Daoy (cell line): ENCODE data around the gene HTR1D. TPM values are rescaled to one million over a fixed set of nuclear protein-coding genes. Genes with fewer than 3 reads are reported as not detected.
A peak's percentile ranks its signal among the peaks of the same experiment; 100 is the strongest.
"Not testable (repeated sequence)": the region's sequence is repeated elsewhere in the genome, so short reads cannot be mapped to it uniquely, and the experiment has no call there.

Source experiments
- DNase-seq: peaks from one replicate; pipeline ENCODE4 v3.0.0-alpha.2; 2015; ENCODE audit warnings: low read depth
- total RNA-seq: library from RNA; depleted of rRNA; stranded (reverse); fragments of >200 nt; shearing (Covaris generic); gene quantifications from 2 replicates; pipeline ENCODE4 v1.2.3, GENCODE V29; 2014; rRNA removed

HTR1D gene, protein sequence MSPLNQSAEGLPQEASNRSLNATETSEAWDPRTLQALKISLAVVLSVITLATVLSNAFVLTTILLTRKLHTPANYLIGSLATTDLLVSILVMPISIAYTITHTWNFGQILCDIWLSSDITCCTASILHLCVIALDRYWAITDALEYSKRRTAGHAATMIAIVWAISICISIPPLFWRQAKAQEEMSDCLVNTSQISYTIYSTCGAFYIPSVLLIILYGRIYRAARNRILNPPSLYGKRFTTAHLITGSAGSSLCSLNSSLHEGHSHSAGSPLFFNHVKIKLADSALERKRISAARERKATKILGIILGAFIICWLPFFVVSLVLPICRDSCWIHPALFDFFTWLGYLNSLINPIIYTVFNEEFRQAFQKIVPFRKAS
- 3.1 and 5.0 TPM in 2 replicates for total RNA-seq

DNA sequence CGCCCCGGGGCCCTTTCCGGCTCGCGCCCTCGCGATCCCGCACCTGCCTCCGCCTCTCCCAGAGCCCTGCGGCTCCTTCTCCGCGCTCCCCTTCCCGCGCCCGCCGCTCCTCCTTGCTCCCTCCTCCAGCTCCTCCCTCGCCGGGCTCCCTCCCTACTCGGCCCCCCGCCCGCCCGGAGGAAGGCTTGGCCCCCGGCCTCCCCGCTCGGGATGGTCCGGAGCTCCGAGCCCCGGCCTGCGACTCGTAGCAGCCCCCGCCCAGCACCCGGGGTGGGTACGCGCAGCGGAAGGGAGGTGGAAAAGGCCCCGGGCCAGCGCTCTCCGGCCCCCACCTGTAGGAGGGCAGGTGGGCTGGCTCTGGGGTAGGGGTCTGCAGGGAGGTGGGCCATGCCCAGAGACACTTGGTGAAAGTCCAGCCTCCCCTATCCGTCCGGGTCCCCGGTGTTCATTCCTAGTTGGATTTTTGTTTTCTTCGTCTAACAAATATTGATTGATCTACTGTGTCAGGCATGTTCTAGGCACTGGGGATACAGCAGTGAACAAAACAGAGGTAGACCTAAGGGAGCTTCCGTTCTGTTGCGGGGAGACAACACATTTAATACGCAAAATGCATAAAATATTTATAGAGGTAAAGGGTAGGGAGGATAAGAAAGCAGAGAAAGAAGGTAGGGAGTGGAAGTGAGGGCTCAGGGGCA, at the start of gene HTR1D:
Gene HTR1D, minus strand, starts transcription at position 82 of the 695 bp plus-strand sequence. CDS start 23,283 bp downstream, outside the sequence.
- DNase-seq = peak; percentile 55

DNA sequence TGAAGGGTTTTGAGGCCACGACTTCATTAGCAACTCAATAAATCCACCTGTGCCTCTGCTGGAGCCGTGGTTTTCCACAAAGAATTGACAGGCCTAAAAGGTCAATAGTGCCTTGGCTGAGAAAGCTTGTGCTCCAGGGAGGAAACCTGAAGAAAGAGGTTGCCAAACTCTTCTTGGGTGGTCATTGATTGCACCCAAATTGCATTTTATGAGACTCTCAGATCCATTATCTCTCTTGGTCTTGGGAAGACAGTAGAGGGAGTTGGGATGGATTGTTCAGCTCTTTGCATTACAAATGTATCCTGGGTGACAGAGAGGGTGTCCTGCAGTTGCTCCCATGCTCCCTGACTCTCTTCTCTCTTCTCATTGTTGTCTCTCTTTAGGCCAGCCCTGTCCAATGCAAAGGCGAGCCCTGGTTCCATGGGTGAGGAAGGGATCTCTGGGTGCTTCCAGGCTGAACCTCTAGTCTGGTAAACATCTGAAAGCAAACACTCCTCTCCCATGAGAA, 46.1 kb upstream of the HTR1D start:
- DNase-seq = no peak

DNA sequence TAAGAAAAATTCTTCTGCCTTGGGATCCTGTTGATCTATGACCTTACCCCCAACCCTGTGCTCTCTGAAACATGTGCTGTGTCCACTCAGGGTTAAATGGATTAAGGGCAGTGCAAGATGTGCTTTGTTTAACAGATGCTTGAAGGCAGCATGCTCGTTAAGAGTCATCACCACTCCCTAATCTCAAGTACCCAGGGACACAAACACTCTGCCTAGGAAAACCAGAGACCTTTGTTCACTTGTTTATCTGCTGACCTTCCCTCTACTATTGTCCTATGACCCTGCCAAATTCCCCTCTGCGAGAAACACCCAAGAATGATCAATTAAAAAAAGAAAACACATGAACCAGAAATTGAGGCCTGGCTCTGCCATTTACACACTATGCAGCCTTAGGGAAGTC, 40.8 kb upstream of the HTR1D start:
- DNase-seq = not testable (repeated sequence)

DNA sequence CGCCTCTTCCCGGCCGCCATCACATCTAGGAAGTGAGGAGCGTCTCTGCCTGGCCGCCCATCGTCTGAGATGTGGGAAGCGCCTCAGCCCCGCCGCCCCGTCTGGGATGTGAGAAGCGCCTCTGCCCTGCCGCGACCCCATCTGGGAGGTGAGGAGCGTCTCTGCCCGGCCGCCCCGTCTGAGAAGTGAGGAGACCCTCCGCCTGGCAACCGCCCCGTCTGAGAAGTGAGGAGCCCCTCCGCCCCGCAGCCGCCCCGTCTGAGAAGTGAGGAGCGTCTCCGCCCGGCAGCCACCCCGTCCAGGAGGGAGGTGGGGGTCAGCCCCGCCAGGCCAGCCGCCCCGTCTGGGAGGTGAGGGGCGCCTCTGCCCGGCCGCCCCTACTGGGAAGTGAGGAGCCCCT, 40.1 kb upstream of the HTR1D start:
- DNase-seq = not testable (repeated sequence)

DNA sequence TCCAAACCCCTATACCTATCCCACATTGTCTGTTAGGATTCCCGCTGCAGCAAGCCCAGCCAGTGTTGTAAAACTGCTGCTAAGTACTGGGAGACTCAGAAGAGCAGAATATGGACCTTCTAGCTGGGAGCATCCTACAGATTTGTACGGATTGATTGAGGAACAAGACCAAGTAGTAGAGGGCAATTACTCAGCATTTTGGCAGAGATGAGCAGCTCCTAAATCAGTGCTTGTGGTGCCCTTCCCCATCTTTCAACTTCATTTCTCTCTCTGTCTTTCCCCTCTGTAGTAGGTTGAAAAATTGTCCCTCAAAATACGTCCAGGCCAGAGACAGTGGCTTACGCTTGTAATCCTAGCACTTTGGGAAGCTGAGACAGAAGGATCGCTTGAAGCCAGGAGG, 37.3 kb upstream of the HTR1D start:
- no peak for DNase-seq

DNA sequence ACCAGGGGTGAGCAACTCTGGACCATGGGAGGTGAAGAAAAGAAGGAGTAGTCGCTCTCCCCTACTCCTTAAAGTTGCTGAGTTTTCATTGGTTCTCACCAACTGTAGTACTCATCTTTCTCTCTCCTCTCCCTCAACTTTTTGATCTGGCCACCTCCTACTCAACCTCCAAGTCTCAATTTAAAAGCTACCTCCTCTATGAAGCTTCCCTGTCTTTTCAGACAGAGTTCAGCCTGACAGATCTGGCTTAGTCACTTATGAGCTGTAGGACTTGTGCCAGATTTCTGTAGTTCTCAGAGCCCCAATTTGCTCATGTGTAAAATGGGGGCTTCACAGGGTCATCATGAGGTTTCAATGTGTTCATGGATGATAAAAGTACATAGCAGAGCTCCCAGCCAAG, 34.5 kb upstream of the HTR1D start:
- DNase-seq = no peak

DNA sequence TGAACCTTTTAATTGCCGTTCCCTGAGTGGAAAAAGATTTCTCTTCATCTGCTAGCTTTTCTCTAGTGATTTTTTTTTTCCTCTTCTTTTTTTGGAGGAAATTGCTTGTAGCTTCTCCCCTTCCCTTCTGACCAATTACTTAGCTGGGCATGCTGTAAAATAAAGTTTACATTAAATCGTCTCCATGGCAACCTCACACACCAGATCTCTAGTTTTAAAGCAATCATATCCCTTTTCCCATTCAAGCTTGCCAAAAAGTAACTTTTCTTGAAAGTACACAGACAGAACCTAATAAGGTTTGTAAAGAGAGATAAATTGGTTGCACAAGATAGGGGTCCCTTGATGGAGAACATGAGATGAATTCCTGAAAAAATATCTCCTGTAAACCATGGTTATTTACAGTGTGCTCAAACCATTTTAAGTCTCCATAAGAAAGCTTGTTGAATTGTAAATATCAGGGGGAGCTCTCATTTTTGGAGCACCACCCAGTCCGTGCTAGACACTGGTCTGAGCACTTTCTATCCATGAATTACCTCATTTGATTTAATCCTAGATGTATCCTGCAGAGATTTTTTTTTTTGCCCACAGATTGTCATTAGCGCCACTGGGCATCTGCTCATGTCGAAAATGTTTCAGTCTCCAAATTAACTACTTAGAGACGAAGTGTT, 32.6 kb upstream of the HTR1D start:
- DNase-seq = no peak

DNA sequence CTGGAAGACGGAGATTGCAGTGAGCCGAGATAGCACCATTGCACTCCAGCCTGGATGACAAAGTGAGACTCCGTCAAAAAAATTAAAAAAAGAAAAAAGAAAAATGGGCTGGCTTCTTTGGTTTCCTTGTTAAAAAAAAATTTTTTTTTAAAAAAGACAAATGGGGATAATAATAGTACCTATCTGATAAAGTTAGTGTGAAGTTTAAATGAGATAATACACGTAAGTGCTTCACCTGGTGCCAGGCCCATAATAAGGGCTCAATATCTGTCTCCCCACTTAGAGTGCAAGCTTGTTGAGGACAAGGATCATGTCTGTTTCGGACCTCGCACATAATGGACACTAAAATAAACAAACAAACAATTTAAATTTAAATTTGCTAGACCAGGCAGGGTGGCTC, 30.0 kb upstream of the HTR1D start:
- no peak for DNase-seq

DNA sequence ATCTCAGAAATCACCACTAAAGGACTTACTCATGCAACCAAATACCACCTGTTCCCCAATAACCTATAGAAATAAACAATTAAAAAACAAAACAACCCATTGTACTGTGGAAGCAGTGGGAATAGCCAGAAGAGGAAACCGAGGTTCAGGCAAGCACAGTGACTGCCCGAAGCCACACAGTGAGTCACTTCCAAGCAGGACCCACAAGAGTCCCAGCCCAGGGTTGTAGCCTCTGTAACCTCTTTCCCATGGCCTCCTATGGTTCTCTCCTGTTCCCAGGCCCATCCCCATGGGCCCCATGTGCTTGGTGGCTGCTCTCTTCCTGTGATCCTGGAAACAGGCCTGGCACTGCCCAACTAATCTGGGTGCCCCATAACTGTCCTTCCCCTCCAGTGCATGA, 29.0 kb upstream of the HTR1D start:
- peak; percentile 34 for DNase-seq

DNA sequence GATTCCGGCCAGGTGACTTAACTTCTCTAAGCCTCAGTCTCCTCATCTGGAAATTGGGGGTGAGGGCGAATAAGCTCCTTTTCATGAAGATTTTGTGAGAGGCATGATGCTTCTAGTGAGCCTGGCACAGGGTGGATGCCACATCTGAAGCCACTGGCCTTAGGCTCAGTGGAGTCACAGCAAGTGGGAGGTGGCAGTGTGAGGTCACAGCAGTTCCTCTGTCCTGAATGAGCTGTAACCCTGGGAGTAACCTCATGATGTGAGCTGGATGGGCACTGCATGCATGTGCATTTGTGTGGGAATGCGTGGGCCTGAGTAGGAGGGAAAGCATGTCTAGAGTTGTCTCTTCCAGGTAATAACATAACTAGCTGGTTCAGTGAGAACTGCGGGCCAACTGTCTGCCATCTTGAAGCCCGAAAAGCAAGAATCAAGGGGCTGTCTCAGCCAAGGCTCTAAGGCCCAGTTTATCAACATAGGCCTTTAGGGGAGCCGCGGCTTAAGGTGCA, 27.0 kb upstream of the HTR1D start:
- DNase-seq = no peak

DNA sequence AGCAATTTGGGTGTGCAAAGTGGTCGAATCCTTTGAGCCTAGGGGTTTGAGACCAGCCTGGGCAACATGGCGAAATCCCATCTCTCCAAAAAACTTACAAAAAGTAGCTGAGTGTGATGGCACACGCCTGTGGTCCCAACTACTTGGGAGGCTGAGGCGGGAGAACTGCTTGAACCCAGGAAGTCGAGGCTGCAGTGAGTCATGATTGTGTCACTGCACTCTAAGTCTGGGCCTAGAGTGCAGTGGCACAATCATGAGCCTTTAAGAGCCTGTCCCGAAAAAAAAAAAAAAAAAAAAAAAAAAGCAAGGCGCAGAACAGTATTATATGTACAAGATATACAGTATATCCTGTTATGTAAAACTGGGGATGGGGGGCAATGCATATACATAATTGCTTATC, 25.1 kb upstream of the HTR1D start:
- peak; percentile 51 for DNase-seq

DNA sequence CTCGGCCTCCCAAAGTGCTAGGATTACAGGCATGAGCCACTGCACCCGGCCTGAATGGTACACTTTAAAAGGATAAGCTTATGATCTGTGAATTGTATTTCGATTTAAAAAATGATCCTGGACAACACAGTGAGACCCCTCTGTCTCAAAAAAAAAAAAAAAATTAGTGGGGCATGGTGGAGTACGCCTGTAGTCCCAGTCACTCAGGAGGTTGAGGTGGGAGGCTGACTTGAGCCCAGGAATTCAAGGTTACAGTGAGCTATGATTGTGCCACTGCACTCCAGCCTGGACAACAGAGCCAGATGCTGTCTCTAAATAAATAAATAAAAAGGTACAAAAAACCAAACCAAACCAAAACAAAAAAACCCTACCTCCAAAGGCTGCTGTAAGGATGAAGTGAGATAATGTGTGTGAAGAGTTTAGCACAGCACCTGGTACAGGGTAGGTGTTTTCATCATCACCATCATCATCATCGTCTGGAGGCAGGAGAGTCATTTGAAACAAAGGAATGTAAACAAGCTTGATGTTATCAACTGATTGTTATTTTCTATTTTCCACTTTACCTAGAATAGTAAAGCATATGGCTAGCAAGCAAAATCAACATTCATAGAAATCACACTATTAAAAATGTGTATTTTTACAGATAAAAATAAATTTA, 22.5 kb upstream of the HTR1D start:
- DNase-seq = no peak

DNA sequence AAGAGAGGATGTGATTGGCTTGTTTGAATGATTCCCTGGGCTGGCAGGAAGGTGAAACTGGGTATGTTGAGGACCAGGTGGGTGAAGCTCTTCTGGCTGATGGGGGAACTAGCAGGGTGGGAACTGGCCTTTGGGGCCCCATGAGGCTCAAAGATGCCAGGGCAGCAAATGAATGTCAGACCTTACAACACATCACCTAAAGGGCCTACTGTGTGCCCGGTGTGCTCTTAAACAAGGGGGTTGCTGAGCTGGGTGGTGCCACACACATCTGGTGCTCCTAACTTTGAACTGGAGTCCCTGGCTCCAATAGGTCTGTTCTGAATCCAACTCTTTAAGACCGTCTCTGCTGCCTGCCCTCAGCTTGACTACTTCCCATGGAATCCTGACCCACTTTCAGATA, 21.3 kb upstream of the HTR1D start:
- no peak for DNase-seq

DNA sequence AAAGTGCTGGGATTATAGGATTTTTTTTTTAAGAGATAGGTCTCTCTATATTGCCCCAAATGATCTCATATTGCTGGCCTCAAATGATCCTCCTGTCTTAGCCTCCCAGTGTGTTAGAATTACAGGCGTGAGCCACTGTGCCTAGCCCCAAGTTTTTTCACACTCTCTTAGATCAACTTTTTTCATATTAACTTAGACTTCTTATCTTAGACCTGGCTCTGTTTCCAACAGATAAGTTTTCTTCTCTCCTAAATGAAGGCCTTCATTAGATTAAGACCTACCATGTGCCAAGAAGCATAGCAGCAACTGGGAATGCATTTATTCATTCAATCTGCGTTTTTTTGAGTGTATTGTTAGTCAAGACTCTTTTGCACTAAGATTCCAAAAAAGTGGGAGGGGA, 20.2 kb upstream of the HTR1D start:
- DNase-seq = no peak

DNA sequence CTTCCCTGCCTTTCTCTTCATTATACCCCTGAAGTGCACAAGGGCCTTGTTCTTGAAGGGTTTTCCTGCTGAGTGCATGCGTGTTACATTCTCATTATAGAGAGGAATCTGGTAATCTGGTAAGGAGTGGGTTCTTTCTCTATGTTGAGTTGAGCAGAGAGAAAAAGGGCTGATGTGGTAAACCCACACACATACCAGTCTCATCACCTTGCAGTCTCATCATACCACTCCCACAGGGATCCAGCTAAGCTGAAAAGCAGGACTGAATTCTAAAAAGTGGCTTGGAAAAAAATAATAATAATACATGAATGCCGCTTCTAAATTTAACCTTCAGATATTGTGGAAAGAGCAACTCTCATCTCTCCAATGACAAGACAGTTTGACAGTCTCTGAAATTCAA, 10.5 kb upstream of the HTR1D start:
- DNase-seq = no peak

DNA sequence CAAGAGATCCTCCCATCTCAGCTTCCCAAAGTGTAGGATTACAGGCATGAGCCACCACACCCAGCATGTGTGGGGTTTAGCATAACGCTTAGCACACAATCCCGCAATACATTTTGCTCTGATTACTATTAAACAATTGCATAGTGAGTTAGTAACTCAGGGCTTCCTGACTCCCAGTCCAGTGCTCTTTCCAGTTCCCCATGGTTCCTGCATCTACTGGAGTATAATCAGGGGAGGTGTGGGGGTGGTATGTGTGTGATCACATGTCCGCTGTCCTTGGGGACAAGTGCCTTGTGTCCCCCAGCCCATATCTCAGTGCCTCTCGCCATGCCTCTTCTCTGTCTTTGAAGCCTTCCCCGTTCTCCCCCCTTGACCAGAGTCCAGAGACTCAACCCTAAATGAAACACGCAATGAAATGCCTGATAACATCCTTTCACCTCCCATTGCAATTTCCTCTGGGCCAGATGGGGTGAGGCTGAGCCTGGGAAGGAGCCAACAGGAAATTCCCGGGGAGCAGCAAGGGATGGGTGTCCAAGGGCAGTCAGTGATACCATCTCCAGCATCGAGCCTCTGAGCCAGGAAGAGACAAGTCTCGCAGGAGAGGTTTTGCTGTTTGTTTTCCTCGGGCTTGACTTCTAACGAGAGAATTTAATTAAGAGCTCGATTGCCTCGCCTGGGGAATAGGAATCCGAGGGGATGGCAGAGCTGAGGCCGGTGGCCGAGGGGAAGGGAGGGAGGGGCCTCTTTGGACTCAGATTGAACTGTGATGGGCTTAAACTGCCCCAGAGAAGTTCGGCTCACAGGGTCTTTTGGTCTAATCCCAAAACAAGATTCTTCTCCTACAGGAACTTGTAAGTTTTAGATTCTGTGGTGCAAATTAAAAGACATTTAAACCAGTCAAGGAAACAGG, 7.7 kb upstream of the HTR1D start:
- peak; percentile 86 for DNase-seq

DNA sequence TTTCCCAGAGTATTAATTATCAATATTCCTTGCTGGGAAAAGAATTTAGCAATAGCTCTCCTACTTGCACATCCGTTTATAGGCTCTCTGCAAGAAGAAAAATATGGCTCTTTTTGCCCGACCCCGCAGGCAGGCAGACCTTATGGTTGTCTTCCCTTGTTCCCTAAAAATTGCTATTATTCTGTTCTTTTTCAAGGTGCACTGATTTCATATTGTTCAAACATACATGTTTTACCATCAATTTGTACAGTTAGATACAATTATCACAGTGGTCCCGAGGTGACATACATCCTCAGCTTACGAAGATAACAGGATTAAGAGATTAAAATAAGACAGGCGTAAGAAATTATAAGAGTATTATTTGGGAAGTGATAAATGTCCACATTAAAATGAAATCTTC, 6.7 kb upstream of the HTR1D start:
- DNase-seq = not testable (repeated sequence)

DNA sequence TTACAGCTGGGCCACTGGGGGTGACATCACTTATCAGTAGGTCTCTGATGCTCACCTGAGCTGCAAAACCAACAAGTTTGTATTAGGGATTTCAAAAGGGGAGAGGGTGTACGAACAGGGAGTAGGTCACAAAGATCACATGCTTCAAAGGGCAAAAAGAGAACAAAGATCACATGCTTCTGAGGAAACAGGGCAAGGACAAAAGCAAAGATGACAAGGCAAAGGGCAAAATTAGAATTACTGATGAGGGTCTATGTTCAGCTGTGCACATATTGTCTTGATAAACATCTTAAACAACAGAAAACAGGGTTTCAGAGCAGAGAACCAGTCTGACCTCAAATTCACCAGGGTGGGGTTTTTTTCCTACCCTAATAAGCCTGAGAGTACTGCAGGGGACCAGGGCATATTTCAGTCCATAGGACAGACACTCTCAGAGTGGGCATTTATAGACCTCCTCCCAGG, 6.2 kb upstream of the HTR1D start:
- not testable (repeated sequence) for DNase-seq

DNA sequence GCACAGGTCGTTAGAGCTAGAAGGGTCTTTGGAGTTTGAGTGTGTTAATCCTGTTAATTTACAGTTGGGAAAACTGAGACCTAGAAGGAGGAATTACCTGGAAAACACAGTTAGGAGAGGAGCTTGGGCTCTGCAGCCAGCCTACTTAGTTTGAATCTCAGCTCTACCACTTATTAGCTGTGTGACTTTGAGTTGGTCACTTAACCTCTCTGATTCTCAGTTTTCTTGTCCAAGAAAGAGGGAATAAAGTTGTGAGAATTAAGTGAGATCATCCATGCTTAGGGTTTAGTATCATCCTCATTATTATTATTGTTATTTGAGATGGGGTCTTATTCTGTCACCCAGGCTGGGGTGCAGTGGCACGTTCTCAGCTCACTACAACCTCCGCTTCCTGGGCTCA, 5.4 kb upstream of the HTR1D start:
- no peak for DNase-seq

DNA sequence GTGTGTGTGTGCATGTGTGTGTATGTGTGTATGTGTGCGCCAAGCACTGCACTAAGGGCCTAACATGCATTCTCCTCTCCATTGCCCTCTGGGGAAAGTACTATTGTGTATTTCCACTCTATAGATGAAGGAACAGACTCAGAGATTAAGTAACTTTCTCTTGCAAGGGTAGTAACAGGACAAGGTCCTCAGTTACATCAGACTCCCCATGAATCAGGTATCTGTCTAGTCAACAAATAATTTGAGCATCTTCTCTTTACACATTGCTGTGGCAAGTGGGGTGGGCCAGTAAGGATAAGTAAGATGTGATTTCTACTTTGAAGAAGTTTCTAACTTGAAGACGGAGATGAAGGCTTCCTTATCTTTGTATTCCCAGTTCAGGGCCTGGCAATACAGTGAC, 5.0 kb upstream of the HTR1D start:
- no peak for DNase-seq

DNA sequence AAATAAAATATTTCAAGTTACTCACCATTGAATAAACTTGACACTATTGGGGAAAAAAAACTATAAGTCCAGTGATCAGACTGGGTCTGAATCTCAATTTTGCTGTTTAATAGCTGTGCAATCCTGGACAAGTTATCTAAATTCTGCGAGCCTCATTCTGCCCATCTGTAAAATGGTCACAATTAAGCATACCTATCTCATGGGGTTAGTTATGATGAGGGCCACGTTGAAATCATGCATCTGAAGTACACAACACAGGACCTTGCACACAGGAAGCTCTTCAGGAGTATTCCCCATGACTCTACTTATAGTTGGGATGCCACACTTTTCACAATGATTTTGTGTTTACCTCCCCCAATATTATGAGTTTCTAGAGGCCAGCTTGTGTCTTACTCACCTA, 3.8 kb upstream of the HTR1D start:
- no peak for DNase-seq
